A172 (cell line): ENCODE results near the gene C11orf42. TPM values are rescaled to one million over a fixed set of nuclear protein-coding genes. Genes with fewer than 3 reads are reported as not detected.

Experiments used
- DNase-seq: peaks from one replicate; pipeline ENCODE4 v3.0.0-alpha.2; 2015; ENCODE audit warnings: low spot score
- total RNA-seq: library from RNA; depleted of rRNA; stranded (reverse); fragments of >200 nt; shearing (Covaris generic); gene quantifications from 2 replicates; pipeline ENCODE4 v1.2.3, GENCODE V29; 2014; rRNA removed

C11orf42 gene
- not detected in 2 replicates for total RNA-seq

- DNase-seq, result no peak
These were observed at the start of gene C11orf42 for GRCh38 chr11:6205366-6205765. Gene C11orf42 (plus strand): TSS chr11:6205557. CDS start chr11:6205616, 59 bp downstream.

DNA sequence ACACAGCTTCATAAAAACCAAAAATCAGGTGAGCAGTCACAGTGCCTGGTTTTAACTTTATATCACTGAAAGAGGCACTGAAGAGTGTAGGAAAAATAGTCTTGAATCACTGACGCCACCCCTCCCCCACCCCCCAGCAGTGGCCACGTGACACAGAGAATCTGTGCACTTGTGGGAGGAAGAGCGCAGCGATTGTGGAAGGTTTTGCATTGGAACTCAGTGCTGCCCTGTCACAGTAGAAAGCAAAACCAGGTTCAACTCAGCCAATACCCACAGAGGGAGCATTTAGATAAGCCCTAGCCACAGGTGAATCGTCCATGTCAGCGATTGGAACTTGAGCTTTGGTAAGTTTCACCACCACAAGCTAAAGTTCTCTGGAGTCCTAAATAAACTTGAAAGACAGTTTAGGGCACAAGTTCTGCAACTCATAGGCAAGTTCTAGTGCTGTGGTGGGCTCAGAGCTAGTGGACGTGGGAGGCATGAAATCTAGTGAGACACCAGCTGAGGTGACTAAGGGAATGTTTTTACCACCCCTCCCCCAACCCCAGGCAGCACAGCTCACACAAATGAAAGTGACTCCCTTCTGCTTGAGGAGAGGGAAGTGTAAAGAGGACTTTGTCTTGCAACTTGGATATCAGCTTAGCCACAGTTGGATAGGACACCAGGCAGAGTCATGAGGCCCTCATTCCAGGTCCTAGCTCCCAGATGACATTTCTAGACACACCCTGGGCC is 48.6 kb upstream of the C11orf42 start:
- DNase-seq, result no peak

DNA sequence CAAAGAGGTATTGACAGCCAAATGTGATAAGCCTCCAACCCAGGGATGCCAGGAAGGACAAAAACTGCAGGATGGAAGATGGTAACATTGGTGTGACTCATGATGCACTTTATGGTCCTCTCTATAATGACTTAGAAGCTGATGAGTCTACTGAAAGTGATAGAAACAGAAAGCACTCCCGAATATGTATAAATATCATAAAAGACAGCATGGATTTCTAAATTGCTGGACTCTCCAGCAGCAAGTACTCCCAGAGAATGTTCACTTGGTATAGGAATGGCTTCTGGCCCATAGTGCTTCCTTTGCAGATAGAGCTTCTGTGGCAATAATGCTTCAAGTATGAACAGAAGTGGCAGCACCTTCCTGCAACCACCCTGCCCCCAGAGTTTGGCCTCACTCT is 35.1 kb upstream of the C11orf42 start, which contains the start of gene OR52B2:
TSS of gene OR52B2 (minus strand) at position 101 of the 400 bp plus-strand sequence. CDS start at position 101, 0 bp downstream.
- DNase-seq, result no peak

GRCh38 chr11:6175440-6175839 is 29.9 kb upstream of the C11orf42 start:
- DNase-seq, result no peak

- no peak for DNase-seq
These were observed 13.6 kb upstream of the C11orf42 start for GRCh38 chr11:6191742-6192141.

DNA sequence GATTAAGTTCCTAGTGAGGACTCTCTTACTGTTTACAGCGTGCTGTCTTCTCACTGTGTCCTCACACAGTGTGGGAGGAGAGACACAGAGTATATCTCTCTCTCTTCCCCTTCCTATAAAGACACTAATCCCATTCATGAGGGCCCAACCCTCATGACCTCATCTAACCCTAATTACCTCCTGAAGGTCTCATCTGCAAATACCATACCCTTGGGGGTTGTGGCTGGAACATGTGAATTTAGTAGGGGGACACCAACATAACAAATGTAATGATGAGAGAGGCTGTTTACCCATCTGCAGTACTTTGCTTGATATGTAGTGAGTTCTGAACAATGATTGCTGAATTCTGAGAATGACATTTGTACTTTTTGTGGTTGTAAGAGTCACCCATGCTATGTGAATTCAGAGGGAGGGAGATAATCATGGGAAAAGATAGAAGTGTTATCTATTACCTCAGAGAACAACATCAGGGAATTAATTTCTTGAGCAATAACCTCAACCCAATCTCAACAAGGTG is 11.2 kb upstream of the C11orf42 start:
- DNase-seq, result no peak

DNA sequence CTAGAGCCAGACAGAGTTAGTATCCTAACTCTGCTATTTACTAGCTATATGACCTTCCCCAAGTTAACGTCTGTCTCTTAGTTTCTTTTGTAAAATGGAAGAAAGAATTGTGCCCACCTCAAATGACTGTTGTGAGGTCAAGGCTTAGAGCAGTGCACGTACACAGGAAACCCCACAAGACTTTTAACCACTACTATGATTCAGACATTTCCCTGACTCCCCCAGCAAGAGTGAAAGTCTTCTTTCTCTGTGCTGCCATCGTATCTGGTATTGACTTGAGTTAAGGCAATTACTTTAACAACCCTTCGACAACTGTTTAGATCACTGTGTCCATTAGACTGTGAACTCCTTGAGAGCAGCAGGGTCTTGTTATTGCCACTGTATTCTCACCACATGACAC is 9.0 kb upstream of the C11orf42 start:
- no peak for DNase-seq

- DNase-seq, result no peak
These were observed 7.7 kb upstream of the C11orf42 start for GRCh38 chr11:6197466-6198200.

DNA sequence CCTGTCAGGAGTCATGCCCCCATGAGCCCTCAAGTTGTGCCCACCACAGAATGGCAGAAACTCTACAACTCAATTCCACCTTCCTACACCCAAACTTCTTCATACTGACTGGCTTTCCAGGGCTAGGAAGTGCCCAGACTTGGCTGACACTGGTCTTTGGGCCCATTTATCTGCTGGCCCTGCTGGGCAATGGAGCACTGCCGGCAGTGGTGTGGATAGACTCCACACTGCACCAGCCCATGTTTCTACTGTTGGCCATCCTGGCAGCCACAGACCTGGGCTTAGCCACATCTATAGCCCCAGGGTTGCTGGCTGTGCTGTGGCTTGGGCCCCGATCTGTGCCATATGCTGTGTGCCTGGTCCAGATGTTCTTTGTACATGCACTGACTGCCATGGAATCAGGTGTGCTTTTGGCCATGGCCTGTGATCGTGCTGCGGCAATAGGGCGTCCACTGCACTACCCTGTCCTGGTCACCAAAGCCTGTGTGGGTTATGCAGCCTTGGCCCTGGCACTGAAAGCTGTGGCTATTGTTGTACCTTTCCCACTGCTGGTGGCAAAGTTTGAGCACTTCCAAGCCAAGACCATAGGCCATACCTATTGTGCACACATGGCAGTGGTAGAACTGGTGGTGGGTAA is 6.1 kb upstream of the C11orf42 start, which contains the start of gene OR52W1:
TSS of gene OR52W1 (plus strand) at position 51 of the 637 bp plus-strand sequence. CDS start at position 51, 0 bp downstream.
- DNase-seq, result no peak

DNA sequence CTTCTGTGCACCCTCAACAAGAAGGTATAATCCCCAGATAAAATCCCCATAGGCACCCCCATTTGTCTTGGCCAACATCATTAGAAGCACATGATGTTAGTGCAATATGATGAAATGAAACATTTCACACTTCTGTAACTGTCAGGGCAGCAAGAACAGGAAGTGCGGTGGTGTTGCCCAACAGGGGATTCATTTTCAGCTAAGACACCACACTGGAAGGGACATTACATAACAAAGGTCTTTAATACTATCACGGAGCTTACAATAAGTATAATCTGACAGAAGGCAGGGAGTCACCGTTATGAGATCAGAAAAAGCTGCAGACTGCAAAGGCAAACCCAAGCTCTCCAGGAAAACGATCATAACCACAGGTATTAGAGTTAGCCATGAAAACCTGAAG is 4.4 kb upstream of the C11orf42 start:
- DNase-seq, result no peak

DNA sequence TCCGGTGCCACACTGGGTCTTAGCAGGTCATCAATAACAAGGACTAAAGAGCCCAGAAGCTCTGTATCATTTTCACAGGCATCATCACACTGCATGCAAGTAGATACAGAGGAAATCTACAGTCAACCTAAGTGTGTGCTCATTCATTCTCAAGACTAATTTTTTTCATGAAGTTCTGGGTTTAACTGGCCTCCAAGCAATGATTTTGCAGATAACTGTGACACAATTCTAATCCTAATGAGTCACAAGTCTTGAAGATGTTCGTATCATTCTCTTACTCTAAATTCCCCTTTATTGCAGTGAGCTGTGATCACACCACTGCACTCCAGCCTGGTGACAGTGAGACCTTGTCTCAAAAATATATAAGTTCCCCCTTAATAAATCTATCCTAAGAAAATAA is 3.9 kb upstream of the C11orf42 start:
- DNase-seq, result no peak

GRCh38 chr11:6202041-6202440 is 3.3 kb upstream of the C11orf42 start:
- no peak for DNase-seq

- no peak for DNase-seq
These were observed 2.0 kb upstream of the C11orf42 start for GRCh38 chr11:6203327-6203726.

- no peak for DNase-seq
These were observed 651 bp upstream of the C11orf42 start for GRCh38 chr11:6204706-6205105.

DNA sequence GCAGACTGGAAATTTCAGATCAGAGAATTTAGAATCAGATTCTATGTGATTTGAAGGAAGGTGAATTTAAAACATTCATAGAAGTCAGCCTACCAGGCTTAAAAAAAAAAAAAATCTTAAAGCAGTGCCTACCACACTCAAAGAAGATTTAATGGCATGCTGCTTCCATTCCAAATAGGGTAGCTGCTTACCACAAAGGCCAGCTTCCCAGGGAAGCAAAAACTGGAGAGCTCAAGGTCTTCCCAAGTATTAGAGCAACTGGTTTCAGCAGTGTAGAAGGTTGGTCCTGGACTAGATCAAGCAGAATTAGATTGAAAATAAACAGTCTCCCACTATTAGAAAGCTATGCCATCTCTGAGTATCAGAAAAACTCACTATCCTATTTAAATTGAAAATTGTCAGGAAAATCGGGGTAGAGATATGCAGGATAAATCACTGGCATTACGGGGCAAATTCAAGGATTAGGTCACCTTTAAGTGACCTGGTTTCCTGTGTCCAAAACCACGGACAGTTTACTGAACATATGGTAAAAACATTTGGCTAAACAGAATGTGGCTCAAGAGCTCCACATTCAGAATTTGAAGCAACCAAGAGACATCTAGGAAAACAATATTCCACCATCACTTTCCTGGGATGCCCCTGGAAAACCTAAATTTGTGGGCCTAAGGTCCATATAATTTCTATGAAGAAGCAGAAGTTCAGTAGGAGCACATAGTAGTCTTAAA is 1.3 kb downstream of the C11orf42 start:
- no peak for DNase-seq

DNA sequence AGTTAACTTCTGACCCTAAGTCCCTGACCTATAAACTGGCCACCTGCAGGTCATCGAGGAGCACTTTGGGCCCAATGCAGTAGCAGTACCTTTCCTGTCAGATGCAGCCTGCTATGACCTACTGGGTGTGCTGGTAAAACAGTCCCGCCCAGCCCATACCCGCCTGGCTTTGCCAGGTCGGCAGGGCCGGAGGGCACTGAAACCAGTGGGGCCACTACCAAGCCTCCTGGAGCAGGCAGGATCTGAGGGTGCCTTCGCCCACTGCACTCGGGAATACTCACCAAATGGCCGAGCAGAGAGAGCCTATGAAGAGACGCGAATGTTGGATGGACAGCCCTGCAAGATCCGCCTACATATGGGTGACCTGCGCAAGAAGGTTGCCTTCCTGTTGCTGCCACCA is 4.4 kb downstream of the C11orf42 start:
- no peak for DNase-seq

GRCh38 chr11:6210274-6210955 is 5.1 kb downstream of the C11orf42 start:
- DNase-seq, result no peak

- no peak for DNase-seq
These were observed 9.2 kb downstream of the C11orf42 start for GRCh38 chr11:6214530-6214929.

DNA sequence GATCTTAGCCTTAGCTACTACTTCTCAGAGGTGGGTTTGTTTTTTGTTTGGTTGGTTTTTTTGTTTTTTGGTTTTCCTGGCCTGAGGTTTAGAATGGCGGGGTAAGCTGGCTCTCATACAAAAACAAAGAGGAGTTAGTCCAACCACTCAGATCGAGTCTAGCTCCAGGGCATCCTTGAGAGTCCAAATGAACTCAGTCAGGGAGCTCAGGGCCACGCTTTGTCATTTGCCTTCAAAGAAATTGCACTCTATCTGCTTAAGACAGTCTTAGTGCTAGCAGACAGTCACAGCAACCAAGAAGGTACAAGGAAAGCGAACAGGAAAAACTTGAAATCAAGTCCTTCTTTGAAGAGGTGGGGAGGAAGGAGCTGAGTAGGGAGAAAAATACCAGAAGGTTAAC is 11.1 kb downstream of the C11orf42 start:
- DNase-seq, result no peak

GRCh38 chr11:6217722-6218121 is 12.4 kb downstream of the C11orf42 start:
- no peak for DNase-seq

DNA sequence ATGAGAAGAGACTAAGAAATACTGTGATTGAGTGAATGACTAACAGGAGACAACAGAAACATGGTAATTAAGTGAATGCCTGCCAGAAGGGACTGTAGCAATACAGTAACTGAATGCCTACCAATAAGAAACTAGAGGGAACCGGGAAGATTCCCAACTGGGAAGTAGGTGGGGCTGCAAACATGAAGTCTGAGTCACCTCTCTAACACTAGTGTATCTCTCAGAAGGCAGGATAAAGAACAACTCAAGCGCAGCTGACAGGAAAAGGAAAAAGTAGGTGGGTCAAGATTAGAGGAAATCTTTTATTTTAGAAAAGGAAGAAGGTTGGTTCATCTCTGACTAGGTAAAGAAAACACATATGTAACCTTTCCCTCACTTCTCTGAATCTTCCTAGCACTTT is 14.0 kb downstream of the C11orf42 start:
- peak; percentile 98 for DNase-seq
